HG02763 (cell line): ENCODE results near the gene RHBDF1.
"Not testable (repeated sequence)": the region's sequence is repeated elsewhere in the genome, so short reads cannot be mapped to it uniquely, and the experiment has no call there.

ENCODE experiments used
- ATAC-seq: cut with Tn5 transposase; IDR thresholded peaks from one replicate; pipeline ENCODE4 v1.9.1; 2021; ENCODE audit warnings: mild to moderate bottlenecking, moderate library complexity; ENCODE audit not compliant: unreplicated experiment

The RHBDF1 gene

GRCh38 chr16:38941-39892, 33.2 kb downstream of the RHBDF1 start:
- no peak for ATAC-seq

- not testable (repeated sequence) for ATAC-seq
Measured at GRCh38 chr16:38206-38605, 34.2 kb downstream of the RHBDF1 start.

- ATAC-seq = no peak
Measured at GRCh38 chr16:37511-37910, 34.9 kb downstream of the RHBDF1 start.

- ATAC-seq = no peak
Measured at GRCh38 chr16:36336-36984, 36.0 kb downstream of the RHBDF1 start.

- no peak for ATAC-seq
Measured at GRCh38 chr16:35678-36305, 36.6 kb downstream of the RHBDF1 start.

GRCh38 chr16:35011-35677, 37.3 kb downstream of the RHBDF1 start:
- no peak for ATAC-seq

GRCh38 chr16:34648-34987, 37.8 kb downstream of the RHBDF1 start:
- no peak for ATAC-seq

- no peak for ATAC-seq
Measured at GRCh38 chr16:33877-34647, 38.4 kb downstream of the RHBDF1 start.

GRCh38 chr16:33154-33876, 39.1 kb downstream of the RHBDF1 start:
- not testable (repeated sequence) for ATAC-seq

- ATAC-seq = not testable (repeated sequence)
Measured at GRCh38 chr16:30627-31026, 41.8 kb downstream of the RHBDF1 start.

GRCh38 chr16:25926-26348, 46.5 kb downstream of the RHBDF1 start:
- ATAC-seq = not testable (repeated sequence)

GRCh38 chr16:24151-24550, 48.3 kb downstream of the RHBDF1 start:
- ATAC-seq = not testable (repeated sequence)

GRCh38 chr16:20886-21285, 51.5 kb downstream of the RHBDF1 start:
- ATAC-seq = not testable (repeated sequence)

- not testable (repeated sequence) for ATAC-seq
Measured at GRCh38 chr16:17062-17765, 55.2 kb downstream of the RHBDF1 start.

- not testable (repeated sequence) for ATAC-seq
Measured at GRCh38 chr16:10772-11171, 61.7 kb downstream of the RHBDF1 start.

GRCh38 chr16:9903-10665, 62.3 kb downstream of the RHBDF1 start:
- no peak for ATAC-seq
